Right lobe of liver (tissue), 6 donors: ENCODE measurements around the gene GRP. TPM values are rescaled to one million over a fixed set of nuclear protein-coding genes. Genes with fewer than 3 reads are reported as not detected.

ENCODE experiments used
- ATAC-seq, 4 donors: fragments of 200-7000 bp; cut with Tn5 transposase; one replicate each; pipeline ENCODE4 v1.9.1; 2020; ENCODE audit warnings: mild to moderate bottlenecking in 4 of 4, moderate library complexity in 4 of 4
- DNase-seq, 3 donors: peaks; one replicate each; pipeline ENCODE4 v3.0.0-alpha.2; 2020
- H3K27ac ChIP-seq, 3 donors: fragments of 200-600 bp; one replicate each; pipeline ENCODE4 v1.8.0; 2022
- H3K27me3 ChIP-seq, 2 donors: fragments of 200-600 bp; one replicate each; pipeline ENCODE4 v1.8.0; 2022
- H3K36me3 ChIP-seq, 4 donors: fragments of 200-600 bp; sonication (generic) in 1 of 4; one replicate each; pipeline versions ENCODE4 v1.5.1 to v1.8.0; 2017 to 2022; ENCODE audit warnings: control low read depth in 1 of 4
- H3K4me1 ChIP-seq, 4 donors: fragments of 200-600 bp; sonication (generic) in 1 of 4; one replicate each; pipeline versions ENCODE4 v1.5.1 to v1.8.0; 2017 to 2022; ENCODE audit warnings: control low read depth in 1 of 4
- H3K4me3 ChIP-seq, 3 donors: fragments of 200-600 bp; one replicate each; pipeline ENCODE4 v1.8.0; 2022
- H3K9me3 ChIP-seq, 4 donors: fragments of 200-600 bp; sonication (generic) in 1 of 4; one replicate each; pipeline versions ENCODE4 v1.5.1 to v1.8.0; 2017 to 2022; ENCODE audit warnings: control low read depth in 1 of 4
- POLR2A ChIP-seq: fragments of 450-650 bp; IDR thresholded peaks from one replicate; pipeline ENCODE4 v1.6.1; 2017; ENCODE audit warnings: antibody characterized with exemption, mild to moderate bottlenecking
- WGBS: methylation state at CpG from one replicate; pipeline ENCODE4 v1.1.6; 2018; ENCODE audit warnings: low coverage, low lambda C conversion rate; ENCODE audit not compliant: insufficient coverage; ENCODE audit errors: missing lambda C conversion rate; 5-methylcytosine and 5-hydroxymethylcytosine counted together
- intact Hi-C, 2 donors: fragments of 100-400 bp; cut with DNase I; formaldehyde crosslinking; loops; one replicate each; pipeline versions ENCODE4 v1.11.2 to v1.14.1; 2022
- total RNA-seq, 6 experiments: library from RNA; depleted of rRNA in 2 of 6; stranded (reverse); fragments of >200 nt in 2 of 6; fragmentation: NEBNext Ultra II Directional in 3 of 6; extraction: Animal tissue kit (Norgen Biotek cat#: 25700) in 3 of 6; gene quantifications; one replicate each; pipeline versions ENCODE4 v1.1.0 to v1.2.4, GENCODE V29; 2016 to 2023
- TF ChIP-seq, protein P1 (sequence below), 4 donors: fragments of 200-600 bp in 3 of 4; fragments of 450-650 bp in 1 of 4; IDR thresholded peaks; one replicate each; pipeline versions ENCODE4 v1.5.1 to v1.8.0; 2016 to 2022; ENCODE audit warnings: antibody characterized with exemption in 4 of 4, mild to moderate bottlenecking in 2 of 4
- donor health status: DM: no; HTN: yes; CAD: no.
- donor health status: DM: no; HTN: no; CAD: no.
- donor health status: DM: no; HTN: no; CAD: no.
- donor health status: DM: no; HTN: yes; CAD: no.
- donor health status: DM: no; HTN: yes; CAD: no.

Gene GRP
- total RNA-seq, 6 experiments from 2014 or later, result not detected

GRCh38 chr18:59265974-59266369 is 46.0 kb downstream of the GRP start:
- Histone ChIP-seq H3K9me3 (no peaks in the 10 kb centered on the region), H3K27me3 (peaks cover 15 to 60% of the 10 kb centered on the region in 2 donors), H3K4me3 (no peak overlapping the region), H3K36me3 (no peaks in the 10 kb centered on the region), H3K27ac (no peak overlapping the region), H3K4me1 (no peaks in the 10 kb centered on the region)
- TF ChIP-seq POLR2A, result no peak
- TF ChIP-seq, protein P1, sequence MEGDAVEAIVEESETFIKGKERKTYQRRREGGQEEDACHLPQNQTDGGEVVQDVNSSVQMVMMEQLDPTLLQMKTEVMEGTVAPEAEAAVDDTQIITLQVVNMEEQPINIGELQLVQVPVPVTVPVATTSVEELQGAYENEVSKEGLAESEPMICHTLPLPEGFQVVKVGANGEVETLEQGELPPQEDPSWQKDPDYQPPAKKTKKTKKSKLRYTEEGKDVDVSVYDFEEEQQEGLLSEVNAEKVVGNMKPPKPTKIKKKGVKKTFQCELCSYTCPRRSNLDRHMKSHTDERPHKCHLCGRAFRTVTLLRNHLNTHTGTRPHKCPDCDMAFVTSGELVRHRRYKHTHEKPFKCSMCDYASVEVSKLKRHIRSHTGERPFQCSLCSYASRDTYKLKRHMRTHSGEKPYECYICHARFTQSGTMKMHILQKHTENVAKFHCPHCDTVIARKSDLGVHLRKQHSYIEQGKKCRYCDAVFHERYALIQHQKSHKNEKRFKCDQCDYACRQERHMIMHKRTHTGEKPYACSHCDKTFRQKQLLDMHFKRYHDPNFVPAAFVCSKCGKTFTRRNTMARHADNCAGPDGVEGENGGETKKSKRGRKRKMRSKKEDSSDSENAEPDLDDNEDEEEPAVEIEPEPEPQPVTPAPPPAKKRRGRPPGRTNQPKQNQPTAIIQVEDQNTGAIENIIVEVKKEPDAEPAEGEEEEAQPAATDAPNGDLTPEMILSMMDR (IDR thresholded peaks at IDR 0.05), result no peak
- WGBS, result 5% methylated on average over 7 of the region's 12 CpGs
- DNase-seq (no peak), ATAC-seq (no peak)
- intact Hi-C loops, result no loop called here

DNA sequence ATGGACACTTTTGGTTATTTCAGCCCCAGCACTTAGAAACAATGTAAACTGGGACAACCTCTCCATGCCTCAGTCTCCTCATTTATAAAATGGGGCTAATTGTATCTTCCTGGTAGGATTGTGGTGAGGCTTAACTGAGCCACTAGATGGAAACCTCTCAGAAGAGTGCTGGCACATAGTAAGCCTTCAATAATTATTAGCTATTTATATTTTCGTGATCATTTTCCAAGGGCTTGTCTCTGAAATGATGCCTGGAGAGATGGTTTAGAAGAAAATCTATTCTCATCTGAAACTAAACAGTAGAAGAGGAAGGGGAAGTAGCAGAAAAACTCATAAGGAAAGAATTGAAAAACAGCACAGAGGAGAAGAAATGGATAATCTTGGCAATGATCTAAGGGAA is 46.5 kb downstream of the GRP start:
- Histone ChIP-seq H3K9me3 (no peaks in the 10 kb centered on the region), H3K4me3 (no peak overlapping the region), H3K36me3 (no peaks in the 10 kb centered on the region), H3K27me3 (peaks cover 18 to 64% of the 10 kb centered on the region in 2 donors), H3K4me1 (no peaks in the 10 kb centered on the region), H3K27ac (no peak overlapping the region)
- TF ChIP-seq, protein P1 (IDR thresholded peaks at IDR 0.05), result no peak
- TF ChIP-seq POLR2A, result no peak
- intact Hi-C loops, result no loop called here
- ATAC-seq (no peak), DNase-seq (no peak)
- WGBS, result 4% methylated on average over 1 of the region's 1 CpG

GRCh38 chr18:59266886-59267502 is 47.0 kb downstream of the GRP start:
- Histone ChIP-seq H3K9me3 (no peaks in the 10 kb centered on the region), H3K27ac (no peak overlapping the region), H3K4me3 (no peak overlapping the region), H3K27me3 (peaks cover 18 to 70% of the 10 kb centered on the region in 2 donors), H3K36me3 (no peaks in the 10 kb centered on the region), H3K4me1 (peaks cover 0 to under 1% (median 0%) of the 10 kb centered on the region in 4 donors)
- ATAC-seq, result no peak
- intact Hi-C loops, result no loop called here
- no peak for DNase-seq
- TF ChIP-seq POLR2A, result no peak
- TF ChIP-seq, protein P1 (IDR thresholded peaks at IDR 0.05), result no peak
- 2% methylated on average over 10 of the region's 10 CpGs for WGBS

- intact Hi-C loops, result no loop called here
- 2% methylated on average over 10 of the region's 41 CpGs for WGBS
- Histone ChIP-seq H3K4me1 (peaks cover 0 to 7% (median 0%) of the 10 kb centered on the region in 4 donors), H3K36me3 (no peaks in the 10 kb centered on the region), H3K4me3 (no peak overlapping the region), H3K9me3 (no peaks in the 10 kb centered on the region), H3K27ac (no peak overlapping the region), H3K27me3 (peaks cover 18 to 76% of the 10 kb centered on the region in 2 donors)
- TF ChIP-seq, protein P1 (IDR thresholded peaks at IDR 0.05), result no peak
- no peak for TF ChIP-seq POLR2A
- DNase-seq, result no peak
- no peak for ATAC-seq
These were observed 47.7 kb downstream of the GRP start for GRCh38 chr18:59267503-59268126.
